GM12875 (cell line): ENCODE data around the gene PON3.

Source experiments
- H3K4me3 ChIP-seq: one replicate; pipeline ENCODE4 v1.5.1; 2011; ENCODE audit warnings: low read depth, low read length, control low read depth
- CTCF ChIP-seq: IDR thresholded peaks from 2 replicates; pipeline ENCODE4 v1.5.1; 2011; ENCODE audit warnings: low read depth, mild to moderate bottlenecking, control low read depth, inconsistent platforms, low read length, moderate library complexity, borderline replicate concordance; ENCODE audit not compliant: insufficient read depth

PON3 gene

GRCh38 chr7:95375591-95376257 is 20.5 kb downstream of the PON3 start:
- no peak overlapping the region for H3K4me3 ChIP-seq
- no peak for TF ChIP-seq CTCF

- H3K4me3 ChIP-seq = no peak overlapping the region
- TF ChIP-seq CTCF = no peak
These were observed 22.9 kb downstream of the PON3 start for GRCh38 chr7:95373323-95373722.

- no peak for TF ChIP-seq CTCF
- H3K4me3 ChIP-seq = no peak overlapping the region
These were observed 27.9 kb downstream of the PON3 start for GRCh38 chr7:95368235-95368634.

- no peak overlapping the region for H3K4me3 ChIP-seq
- no peak for TF ChIP-seq CTCF
These were observed 28.6 kb downstream of the PON3 start for GRCh38 chr7:95367606-95368005.

- TF ChIP-seq CTCF = no peak
- no peak overlapping the region for H3K4me3 ChIP-seq
These were observed 31.0 kb downstream of the PON3 start for GRCh38 chr7:95365151-95365550.

GRCh38 chr7:95357623-95358022 is 38.6 kb downstream of the PON3 start:
- H3K4me3 ChIP-seq = no peak overlapping the region
- no peak for TF ChIP-seq CTCF

GRCh38 chr7:95342642-95343307 is 53.4 kb downstream of the PON3 start:
- H3K4me3 ChIP-seq = no peak overlapping the region
- TF ChIP-seq CTCF = no peak
